HL-60 (cell line): ENCODE results near the gene BBS9.

Source experiments
- DNase-seq, 2 experiments: peaks; one replicate each; pipeline ENCODE4 v3.0.0-alpha.2; 2010 to 2020; ENCODE audit warnings: low read depth in 1 of 2, low spot score in 1 of 2
- H3K27ac ChIP-seq: fragments of 250-450 bp; sonication (Bioruptor Pico); replicated peaks from 2 replicates; pipeline ENCODE4 v1.5.1; 2020; ENCODE audit warnings: mild to moderate bottlenecking, moderate library complexity
- H3K27me3 ChIP-seq: fragments of 250-450 bp; sonication (Bioruptor Pico); 2 replicates; pipeline ENCODE4 v1.5.1; 2021; ENCODE audit warnings: mild to moderate bottlenecking, moderate library complexity; ENCODE audit not compliant: insufficient read depth, poor library complexity, severe bottlenecking
- H3K4me3 ChIP-seq: replicated peaks from 2 replicates; pipeline ENCODE4 v1.5.1; 2011; ENCODE audit warnings: mild to moderate bottlenecking, control low read depth, low read length; ENCODE audit not compliant: insufficient read depth
- CTCF ChIP-seq: IDR thresholded peaks from one replicate; pipeline ENCODE4 v1.5.1; 2011; ENCODE audit warnings: low read length, control low read depth, inconsistent platforms; ENCODE audit not compliant: insufficient read depth
- GABPA ChIP-seq: IDR thresholded peaks from 2 replicates; pipeline ENCODE4 v1.6.1; 2012; ENCODE audit warnings: low read depth
- POLR2AphosphoS5 ChIP-seq: IDR thresholded peaks from 2 replicates; pipeline ENCODE4 v1.6.1; 2012; ENCODE audit warnings: low read depth
- REST ChIP-seq: IDR thresholded peaks from 2 replicates; pipeline ENCODE4 v1.6.1; 2012; ENCODE audit warnings: low read depth; ENCODE audit not compliant: insufficient replicate concordance
- SPI1 ChIP-seq: IDR thresholded peaks from 2 replicates; pipeline ENCODE4 v1.6.1; 2012; ENCODE audit warnings: low read depth, mild to moderate bottlenecking, borderline replicate concordance

The BBS9 gene

GRCh38 chr7:33597181-33597580 is 467.8 kb downstream of the BBS9 start:
- TF ChIP-seq SPI1 (no peak), POLR2AphosphoS5 (no peak), CTCF (no peak), GABPA (no peak), REST (no peak)
- no peak overlapping the region for H3K27ac ChIP-seq
- DNase-seq = no peak
- H3K27me3 ChIP-seq = no peaks in the 10 kb centered on the region
- H3K4me3 ChIP-seq = no peak overlapping the region

- TF ChIP-seq REST = no peak
- no peak for TF ChIP-seq GABPA
- TF ChIP-seq SPI1 = no peak
- TF ChIP-seq POLR2AphosphoS5 = no peak
- TF ChIP-seq CTCF = no peak
- no peaks in the 10 kb centered on the region for H3K27me3 ChIP-seq
- no peak overlapping the region for H3K4me3 ChIP-seq
- DNase-seq = no peak
- H3K27ac ChIP-seq = no peak overlapping the region
Measured at GRCh38 chr7:33601101-33601500, 471.7 kb downstream of the BBS9 start.

- no peak for TF ChIP-seq REST
- no peak for TF ChIP-seq CTCF
- TF ChIP-seq GABPA = no peak
- TF ChIP-seq POLR2AphosphoS5 = no peak
- no peak overlapping the region for H3K4me3 ChIP-seq
- H3K27ac ChIP-seq = no peak overlapping the region
- DNase-seq = no peak
- no peaks in the 10 kb centered on the region for H3K27me3 ChIP-seq
Measured at GRCh38 chr7:33601884-33602283, 472.5 kb downstream of the BBS9 start.
